ENCODE measurements around the gene BCL3.
"Not testable (repeated sequence)": the region's sequence is repeated elsewhere in the genome, so short reads cannot be mapped to it uniquely, and the experiment has no call there.

Gene BCL3

DNA sequence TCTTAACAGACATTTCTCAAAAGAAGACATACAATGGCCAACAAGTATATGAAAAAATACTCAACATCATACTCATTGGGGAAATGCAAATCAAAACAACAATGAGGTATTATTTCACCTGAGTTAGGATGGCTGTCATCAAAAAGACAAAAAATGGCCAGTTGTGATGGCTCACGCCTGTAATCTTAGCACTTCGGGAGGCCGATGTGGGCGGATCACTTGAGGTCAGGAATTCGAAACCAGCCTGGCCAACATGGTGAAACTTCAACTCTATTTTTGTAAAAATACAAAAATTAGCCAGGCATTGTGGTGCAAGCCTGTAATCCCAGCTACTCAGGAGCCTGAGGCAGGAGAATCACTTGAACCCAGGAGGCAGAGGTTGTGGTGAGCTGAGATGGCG, 27.6 kb upstream of the BCL3 start:
- DNase-seq (ENCODE audit: low read depth in 2 of 2, low spot score in 1 of 2), result no peak

DNA sequence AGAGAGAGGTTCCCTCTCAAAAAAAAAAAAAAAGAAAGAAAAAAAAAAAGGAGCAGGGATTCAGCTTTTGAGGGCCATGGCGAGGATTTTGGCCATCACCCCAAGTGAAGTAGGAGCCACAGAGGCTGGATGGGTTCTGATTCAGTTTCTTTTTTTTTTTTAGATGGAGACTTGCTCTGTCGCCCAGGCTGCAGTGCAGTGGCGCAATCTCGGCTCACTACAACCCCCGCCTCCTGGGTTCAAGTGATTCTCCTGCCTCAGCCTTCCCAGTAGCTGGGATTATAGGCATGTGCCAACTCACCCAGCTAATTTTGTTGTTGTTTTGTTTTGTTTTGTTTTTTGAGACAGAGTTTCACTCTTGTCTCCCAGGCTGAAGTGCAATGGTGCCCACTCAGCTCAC, 27.1 kb upstream of the BCL3 start:
- DNase-seq (ENCODE audit: low read depth in 2 of 2, low spot score in 1 of 2), result not testable (repeated sequence)

DNA sequence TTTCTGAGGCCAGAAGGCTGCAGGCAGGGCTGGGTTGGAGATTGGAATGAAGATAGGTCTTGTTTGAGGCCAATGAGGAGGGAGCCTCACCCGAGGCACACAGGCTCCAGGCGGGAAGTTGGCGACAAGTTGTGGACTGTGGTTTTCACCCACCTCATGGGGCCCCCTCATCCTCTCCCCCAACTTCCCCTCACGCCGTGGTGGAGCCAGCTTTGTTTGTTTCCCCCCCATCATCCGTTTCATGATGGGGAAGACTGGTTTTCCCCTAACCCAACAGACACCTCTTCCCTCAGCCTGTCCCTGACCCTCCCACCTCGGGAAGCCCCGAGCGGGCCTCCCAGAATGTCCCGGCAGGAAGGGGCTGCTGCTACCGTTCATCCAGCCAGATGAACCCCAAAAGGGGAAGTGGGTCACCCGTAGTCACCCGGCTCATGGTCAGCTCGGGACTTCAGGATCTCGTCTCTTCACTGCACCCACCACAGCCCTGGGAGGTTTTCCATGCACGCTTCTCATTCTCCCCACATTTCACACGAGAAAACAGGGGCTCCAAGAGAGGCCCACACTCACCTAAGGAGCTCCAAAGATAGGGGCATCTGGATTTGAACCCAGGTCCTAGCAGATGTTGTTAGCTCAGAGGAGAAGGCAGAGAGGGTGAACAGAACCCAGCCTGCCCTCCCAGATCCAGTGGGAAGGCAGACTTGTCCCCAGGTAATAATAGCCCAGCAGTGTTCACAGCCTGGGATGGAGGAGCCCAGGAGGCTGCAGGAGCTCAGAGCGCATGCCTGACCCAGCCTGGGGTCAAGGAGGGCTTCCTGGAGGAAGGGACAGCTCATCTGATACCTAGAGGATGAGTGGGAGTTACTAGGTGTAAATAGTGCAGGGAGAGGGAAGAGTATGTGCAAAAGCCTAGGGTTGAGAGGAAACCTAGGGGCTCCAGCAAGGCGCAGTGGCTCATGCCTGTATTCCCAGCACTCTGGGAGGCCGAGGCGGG, 26.1 kb upstream of the BCL3 start:
- no peak for DNase-seq (ENCODE audit: low read depth in 2 of 2, low spot score in 1 of 2)

DNA sequence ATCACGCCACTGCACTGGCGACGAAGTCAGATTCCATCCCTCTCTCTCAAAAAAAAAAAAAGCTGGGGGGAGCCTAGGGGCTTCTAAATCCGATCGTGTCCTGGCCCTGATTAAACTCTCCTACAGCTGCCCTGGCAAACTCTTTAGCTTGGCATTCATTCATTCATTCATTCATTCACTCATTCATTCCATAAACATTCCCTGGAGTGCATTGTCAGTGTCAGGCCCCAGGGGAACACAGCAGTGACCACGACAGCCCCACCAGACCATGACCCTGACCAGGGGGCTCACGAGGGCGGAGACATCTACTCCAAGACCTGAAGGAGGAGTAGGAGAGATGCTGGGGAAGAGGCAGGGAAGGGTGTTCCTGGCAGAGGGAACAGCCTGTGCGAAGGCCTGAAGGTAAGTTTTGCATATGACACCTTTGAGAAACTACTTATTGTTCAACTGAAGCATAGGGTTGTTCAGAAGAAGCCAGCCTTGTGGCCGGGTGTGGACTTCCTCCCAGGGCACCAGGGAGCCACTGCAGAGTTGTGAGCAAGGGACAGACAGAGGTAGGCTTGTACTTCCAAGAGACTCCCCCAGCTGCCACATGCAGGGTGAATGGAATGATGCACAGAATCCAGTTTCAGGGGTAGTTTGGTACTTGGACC, 25.1 kb upstream of the BCL3 start:
- no peak for DNase-seq (ENCODE audit: low read depth in 2 of 2, low spot score in 1 of 2)

DNA sequence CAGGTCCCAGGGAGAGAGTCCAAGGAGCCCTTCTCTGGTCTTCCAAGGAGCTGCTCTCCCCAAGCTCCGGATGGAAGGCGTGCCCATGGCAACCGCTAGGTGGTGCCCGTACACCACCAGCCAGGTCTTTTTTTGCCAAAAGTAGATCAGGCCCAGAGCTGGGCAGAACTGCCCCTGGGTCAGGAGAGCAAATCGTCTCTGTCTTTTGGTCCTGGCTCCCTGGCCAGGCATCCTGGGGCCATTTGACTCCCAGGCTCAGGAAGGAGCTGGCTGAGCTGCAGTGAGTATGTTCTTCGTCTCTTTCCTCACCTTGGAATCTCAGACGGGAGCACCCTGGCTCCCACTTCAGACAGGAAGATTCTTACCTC, 24.6 kb upstream of the BCL3 start:
- peak; percentile 58 to 67 for DNase-seq (ENCODE audit: low read depth in 2 of 2, low spot score in 1 of 2)

DNA sequence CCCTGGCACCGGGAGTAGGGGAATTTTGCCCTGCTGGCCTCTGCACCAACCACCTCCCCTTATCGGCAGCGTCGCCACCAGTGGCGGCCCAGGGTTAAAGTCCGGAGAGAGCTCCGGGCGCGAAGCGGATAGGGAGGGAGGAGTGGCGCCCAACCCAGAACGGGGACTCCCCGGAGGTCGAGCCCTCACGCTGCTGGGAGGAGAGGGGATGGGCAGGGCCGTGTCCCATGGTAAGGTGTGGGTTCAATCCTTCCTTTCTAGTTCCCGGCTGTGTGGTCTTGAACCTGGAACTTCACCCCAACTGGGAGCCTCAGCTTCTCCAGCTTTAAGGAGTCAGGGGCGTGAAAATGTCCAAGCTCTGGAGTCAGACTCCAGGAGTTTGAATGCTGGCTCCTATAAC, 23.3 kb upstream of the BCL3 start:
- DNase-seq (ENCODE audit: low read depth in 2 of 2, low spot score in 1 of 2), result no peak

DNA sequence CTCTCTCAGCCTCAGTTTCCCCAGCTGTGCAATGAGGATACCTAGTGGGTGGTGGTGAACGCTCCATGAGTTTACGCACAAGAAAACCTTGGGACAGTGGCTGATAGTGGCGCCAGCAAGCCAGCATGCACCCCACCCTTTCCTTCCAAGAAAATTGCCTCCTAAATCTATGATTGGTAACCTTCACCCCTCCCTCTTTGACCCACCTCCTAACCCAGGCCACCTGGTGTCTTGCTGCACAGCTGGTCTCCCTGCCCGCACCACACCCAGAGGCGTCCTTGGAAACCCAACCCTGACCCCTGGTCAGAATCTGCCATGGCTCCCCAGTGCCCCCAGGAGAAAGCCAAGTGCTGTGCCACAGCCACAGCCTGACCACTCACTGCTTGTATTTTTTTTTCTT, 22.8 kb upstream of the BCL3 start:
- DNase-seq (ENCODE audit: low read depth in 2 of 2, low spot score in 1 of 2), result no peak

DNA sequence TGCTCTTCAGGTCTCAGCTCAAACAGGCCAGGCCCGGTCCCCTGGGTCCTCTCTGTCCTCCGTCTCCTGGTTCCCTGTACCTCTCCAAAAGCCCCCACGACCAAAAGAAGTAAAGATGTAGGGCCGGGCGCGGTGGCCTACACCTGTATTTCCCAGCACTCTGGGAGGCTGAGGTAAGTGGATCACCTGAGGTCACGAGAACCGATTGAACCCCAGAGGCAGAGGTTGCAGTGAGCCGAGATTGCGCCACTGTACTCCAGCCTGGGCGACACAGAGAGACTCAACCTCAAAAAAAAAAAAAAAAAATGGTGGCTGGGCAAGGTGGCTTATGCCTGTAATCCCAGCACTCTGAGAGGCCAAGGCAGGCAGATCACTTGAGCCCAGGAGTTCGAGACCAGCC, 22.0 kb upstream of the BCL3 start:
- DNase-seq (ENCODE audit: low read depth in 2 of 2, low spot score in 1 of 2), result no peak

DNA sequence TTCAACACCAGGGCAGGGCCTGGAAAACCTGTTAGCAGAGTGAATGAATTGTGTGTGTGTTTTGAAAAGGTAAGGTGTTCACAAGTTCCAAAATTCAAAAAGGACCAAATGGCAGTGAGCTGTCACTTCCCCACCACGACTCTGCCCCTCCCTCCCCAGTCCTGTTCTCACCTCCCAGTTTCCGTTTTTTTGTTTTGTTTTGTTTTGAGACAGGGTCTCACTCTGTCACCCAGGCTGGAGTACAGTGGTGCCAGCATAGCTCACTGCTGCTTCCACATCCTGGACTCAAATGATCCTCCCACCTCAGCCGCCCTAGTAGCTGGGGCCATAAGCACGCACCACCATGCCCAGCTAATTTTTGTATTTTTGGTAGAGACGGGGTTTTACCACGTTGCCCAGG, 20.3 kb upstream of the BCL3 start:
- no peak for DNase-seq (ENCODE audit: low read depth in 2 of 2, low spot score in 1 of 2)

DNA sequence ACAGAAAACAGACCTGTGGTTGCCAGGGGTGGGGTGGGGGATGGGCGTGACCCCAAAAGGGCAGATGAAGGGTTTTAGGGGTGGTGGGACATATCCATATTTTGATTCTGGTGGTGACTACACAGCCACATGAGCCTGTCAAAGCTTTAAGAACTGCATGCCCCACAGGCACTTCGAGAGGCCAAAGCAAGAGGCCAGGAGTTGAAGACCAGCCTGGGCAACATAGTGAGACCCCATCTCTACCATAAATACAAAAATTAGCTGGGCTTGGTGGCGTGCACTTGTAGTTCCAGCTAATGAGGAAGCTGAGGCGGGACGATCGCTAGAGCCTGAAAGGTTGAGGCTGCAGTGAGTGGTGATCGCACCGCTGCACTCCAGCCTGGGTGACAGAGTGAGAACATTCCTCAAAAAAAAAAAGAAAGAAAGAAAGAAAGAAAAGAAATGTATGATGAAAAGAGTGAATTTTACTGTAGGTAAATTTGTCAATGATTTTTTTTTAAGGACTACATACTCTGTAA, 18.9 kb upstream of the BCL3 start:
- DNase-seq (ENCODE audit: low read depth in 2 of 2, low spot score in 1 of 2), result no peak

DNA sequence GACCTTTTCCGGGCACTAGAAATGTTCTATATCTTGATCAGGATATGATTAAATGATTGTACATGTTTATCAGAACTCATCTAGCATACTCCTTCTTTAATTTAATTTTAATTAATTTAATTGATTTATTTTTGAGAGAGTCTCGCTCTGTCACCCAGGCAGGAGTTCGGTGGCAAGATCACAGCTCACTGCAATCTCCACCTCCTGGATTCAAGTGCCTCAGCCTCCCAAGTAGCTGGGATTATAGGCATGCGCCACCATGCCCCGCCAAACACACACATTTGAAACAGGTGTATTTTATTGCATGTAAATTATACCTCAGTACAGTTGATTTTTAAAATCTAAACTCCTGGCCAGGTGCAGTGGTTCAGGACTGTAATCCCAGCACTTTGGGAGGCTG, 17.4 kb upstream of the BCL3 start:
- DNase-seq (ENCODE audit: low read depth in 2 of 2, low spot score in 1 of 2), result no peak

DNA sequence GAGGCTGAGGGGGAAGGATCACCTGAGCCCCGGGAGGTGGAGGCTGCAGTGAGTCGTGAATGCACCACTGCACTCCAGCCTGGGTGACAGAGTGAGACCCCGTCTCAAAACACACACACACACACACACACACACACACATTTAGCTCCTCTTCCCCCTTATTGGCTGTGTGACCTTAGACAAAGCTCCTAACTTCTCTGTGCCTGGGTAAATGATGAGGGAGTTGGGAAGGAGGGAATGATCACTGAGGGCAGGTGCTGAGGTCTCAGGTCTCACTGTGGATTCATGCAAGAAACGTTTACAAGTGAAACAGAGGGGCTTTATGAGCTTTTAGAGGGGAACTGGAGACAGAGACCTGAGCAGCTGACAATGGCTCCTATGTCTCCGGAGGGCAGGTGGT, 16.9 kb upstream of the BCL3 start:
- no peak for DNase-seq (ENCODE audit: low read depth in 2 of 2, low spot score in 1 of 2)

DNA sequence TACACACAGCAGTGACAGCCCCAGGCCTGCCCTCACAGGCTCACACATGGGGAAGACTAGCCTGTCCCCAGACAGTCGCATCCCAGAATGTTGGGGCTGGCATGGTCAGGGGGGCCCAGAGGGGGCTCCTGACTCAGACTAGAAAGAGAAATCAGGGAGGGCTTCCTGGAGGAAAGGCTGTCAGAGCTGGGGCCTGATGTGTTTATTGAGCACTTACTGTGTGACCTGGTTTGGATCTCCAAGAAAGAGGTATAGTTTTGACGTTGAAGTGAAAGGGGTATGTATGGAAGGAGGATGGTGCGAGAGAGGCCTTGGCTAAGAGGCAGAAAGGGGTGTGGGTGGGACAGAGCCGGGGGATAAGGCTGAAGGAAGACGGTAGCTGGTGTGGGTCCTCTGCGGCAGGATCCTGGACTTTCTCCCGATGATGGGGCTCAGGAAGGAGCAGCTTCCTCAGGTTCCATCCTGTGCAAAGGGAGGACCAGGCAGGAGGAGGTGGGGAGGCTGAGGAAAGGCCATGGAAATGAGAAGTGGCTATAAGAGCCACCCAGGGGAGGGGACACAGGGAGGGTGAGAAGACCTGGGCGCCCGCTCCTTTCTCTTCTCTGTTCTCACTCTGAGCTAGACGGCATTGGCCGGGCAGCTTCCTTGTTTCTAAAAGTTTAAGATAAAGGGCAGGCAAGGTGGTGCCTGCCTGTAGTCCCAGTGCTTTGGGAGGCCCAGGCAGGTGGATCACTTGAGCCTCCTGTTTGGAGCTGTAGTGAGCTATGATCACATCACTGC, 16.1 kb upstream of the BCL3 start:
- DNase-seq (ENCODE audit: low read depth in 2 of 2, low spot score in 1 of 2), result no peak

DNA sequence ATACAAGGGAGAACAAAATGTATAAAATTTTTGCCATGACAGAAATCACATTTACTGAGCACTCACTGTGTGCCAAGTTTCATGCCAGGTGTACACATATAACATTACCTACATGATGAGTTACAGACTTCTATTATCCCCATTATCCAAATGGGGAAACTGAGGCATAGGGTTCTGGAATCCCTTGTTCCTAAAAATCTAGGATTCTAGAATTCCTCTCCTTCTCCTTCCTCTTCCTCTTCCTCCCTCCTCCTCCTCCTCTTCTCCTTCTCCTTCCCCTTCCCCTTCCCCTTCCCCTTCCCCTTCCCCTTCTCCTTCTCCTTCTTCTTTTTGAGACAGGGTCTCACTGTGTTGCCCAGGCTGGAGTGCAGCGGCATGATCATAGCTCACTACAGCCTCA, 14.2 kb upstream of the BCL3 start:
- no peak for DNase-seq (ENCODE audit: low read depth in 2 of 2, low spot score in 1 of 2)

DNA sequence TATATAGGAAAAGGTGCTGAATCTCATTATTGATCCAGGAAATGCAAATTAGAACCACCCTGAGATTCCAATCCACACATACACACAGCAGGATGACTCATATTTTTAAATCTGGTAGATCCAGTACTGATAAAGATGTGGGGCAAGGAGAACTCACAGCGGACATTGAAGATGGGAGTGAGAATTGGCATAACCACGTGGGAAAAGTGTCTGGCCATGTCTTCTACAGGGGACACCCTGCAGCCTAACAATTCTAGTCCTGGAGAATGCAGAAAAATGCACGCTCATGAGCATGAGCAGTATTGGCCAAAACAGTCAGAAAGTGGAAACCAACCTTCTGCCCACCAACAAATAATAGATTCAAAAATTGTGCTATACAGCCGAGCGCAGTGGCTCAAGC, 13.5 kb upstream of the BCL3 start:
- DNase-seq (ENCODE audit: low read depth in 2 of 2, low spot score in 1 of 2), result no peak

DNA sequence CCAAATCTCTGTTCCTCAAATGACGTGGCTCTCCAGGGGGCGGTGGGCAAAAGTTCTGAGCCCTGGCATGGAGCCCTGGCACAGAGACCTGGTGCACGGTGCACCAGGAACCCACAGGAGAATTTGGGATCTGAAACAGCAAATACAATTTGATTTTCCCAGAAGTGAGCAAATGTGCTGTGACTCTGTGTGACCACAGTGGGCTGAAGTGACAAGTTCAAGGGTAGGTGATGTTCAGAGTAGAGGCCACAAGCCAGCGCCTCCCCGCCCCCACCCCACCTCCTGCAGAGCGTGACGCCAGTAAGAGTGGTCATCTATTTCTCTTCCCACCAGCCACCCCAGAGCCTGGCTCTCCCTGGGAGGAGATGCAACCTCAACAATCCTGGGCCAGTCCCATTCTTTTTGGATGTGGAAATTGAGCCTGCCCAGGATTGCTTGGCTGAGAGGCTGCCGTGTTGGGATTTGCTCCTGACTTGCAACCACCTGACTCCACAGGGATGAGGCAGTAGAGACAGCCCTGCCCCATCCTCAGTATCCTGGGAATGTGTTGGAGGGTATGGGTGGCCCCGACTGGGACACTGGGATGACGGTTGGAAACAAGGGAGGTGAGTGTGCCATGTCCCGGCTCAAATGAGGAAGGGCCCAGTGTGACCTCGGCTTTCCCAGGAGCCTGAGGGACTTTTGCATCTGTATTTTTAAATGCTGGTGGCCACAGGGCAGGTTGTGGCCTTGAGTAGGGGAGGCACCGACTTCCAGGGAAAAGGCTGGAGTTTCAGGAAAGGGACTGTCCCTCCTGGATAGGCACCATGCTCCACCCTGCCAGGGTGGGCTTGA, 11.1 kb upstream of the BCL3 start:
- DNase-seq (ENCODE audit: low read depth in 2 of 2, low spot score in 1 of 2), result no peak

DNA sequence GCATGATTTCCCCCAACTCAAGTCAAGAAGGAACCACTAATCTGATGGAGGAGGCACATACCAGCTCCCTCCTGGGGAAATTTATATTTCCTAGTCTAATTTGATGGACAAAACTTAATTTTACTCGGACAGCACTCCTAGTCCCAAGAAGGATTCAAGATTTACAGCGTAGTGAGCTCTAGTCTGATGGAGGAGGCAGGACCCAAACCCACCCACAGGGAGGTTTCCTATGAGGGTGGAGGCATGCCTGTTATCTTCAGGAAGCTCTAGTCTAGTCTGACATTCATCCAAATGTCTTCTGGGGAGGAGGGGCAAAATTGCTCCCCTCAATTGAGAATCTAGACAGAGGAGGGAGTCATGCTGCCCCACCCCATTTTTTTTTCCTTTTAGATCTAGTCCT, 10.4 kb upstream of the BCL3 start:
- no peak for DNase-seq (ENCODE audit: low read depth in 2 of 2, low spot score in 1 of 2)

DNA sequence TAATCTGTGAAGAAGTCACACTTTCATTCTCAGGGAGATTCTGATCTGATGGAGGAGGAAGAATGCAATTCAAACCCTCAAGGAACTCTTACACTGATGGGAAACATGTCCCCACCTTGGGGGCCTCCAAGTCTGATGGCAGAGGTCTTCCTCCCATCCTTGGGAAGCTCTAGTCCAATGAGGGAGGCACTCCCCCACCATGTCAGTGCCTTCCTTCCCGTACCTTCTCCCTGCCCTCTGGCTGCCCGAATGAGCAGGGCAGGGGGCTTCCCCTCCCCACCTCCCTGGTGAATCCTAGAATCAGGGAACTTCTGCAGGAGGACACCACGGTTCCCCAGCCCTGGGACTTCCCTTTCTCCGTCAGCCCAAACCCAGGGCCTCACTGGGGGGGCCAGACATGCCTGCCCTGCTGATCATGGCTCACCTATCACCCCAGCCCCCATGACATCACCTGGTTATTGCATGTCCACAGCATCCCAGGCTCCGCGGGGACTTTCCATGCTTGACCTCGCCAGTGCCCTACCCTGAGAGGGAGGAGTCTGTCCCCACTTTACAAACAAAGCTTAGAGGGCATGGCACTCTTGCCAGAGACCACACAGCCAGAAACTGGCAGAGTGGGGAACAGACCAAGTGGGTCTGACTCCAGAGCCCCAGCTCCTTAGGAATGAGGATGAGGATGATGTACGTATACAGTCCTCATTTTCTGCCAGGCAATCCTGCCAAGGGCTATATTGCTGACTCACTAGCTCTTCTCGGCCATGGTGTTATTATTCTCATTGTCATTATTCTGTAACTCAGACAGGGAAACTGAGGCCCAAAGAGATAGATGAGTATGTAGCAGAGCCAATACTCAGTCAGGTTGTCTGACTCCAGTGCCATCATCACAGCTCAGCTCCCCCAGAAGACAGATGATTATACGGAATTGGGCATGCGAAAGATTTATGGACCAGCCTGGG, 9.6 kb upstream of the BCL3 start:
- DNase-seq (ENCODE audit: low read depth in 2 of 2, low spot score in 1 of 2), result no peak

DNA sequence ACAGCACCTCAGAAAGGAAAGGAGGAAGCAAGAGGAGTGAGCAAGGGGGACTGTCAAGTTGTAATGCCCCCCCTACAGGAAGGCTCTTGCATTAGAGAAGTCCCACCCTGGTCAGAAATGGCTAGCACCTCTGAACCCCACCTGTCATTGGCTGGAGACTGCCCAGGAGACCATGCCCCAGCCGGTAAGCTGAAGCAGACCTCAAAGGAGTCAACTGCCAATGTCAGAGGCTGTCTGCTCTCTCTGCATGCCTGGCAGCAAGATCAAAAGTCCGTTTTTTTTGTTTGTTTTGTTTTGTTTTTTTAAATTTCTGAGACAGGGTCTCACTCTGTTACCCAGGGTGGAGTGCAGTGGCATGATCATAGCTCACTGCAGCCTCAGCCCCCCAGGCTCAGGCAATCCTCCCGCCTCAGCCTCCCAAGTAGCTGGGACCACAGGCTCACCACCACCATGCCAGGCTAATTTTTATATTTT, 8.1 kb upstream of the BCL3 start:
- DNase-seq (ENCODE audit: low read depth in 2 of 2, low spot score in 1 of 2), result no peak

All from stimulated activated CD8-positive, alpha-beta memory T cell treated with anti-CD3 and anti-CD28 coated beads, Interleukin-4, amount 100 ng/mL, for 1 hour (primary cell).